Measurements from ENCODE around the gene IQGAP1. TPM values are rescaled to one million over a fixed set of nuclear protein-coding genes. Genes with fewer than 3 reads are reported as not detected.
"Not testable (repeated sequence)": the region's sequence is repeated elsewhere in the genome, so short reads cannot be mapped to it uniquely, and the experiment has no call there.

Gene IQGAP1
- 10 to 100 TPM; 62.3 to 99.6 (median 83.6) TPM for polyA plus RNA-seq (ENCODE audit: insufficient read length in 10 of 10)
- long read RNA-seq, donor 1, partial matches to known transcripts, result 5 of 7 reads
- long read RNA-seq, donor 1, other reads (novel, unspliced or antisense), result 0 of 7 reads
- long read RNA-seq, donor 2, full-length matches to known transcripts, result 3 of 14 reads
- long read RNA-seq, donor 2, partial matches to known transcripts, result 11 of 14 reads
- long read RNA-seq, donor 2, other reads (novel, unspliced or antisense), result 0 of 14 reads
- long read RNA-seq, donor 3, result 0 reads
- long read RNA-seq, donor 4, partial matches to known transcripts, result 5 of 9 reads
- long read RNA-seq, donor 4, other reads (novel, unspliced or antisense), result 0 of 9 reads
- long read RNA-seq, donor 5, partial matches to known transcripts, result 12 of 16 reads
- long read RNA-seq, donor 5, other reads (novel, unspliced or antisense), result 0 of 16 reads
- long read RNA-seq, donor 6, full-length matches to known transcripts, result 3 of 23 reads
- long read RNA-seq, donor 6, partial matches to known transcripts, result 20 of 23 reads
- long read RNA-seq, donor 6, other reads (novel, unspliced or antisense), result 0 of 23 reads
- long read RNA-seq, donor 7, partial matches to known transcripts, result 9 of 11 reads
- long read RNA-seq, donor 7, other reads (novel, unspliced or antisense), result 0 of 11 reads
- long read RNA-seq, donor 8, partial matches to known transcripts, result 32 of 33 reads
- long read RNA-seq, donor 8, other reads (novel, unspliced or antisense), result 0 of 33 reads
- long read RNA-seq, donor 9, full-length matches to known transcripts, result 1 of 1 reads
- long read RNA-seq, donor 9, partial matches to known transcripts, result 0 of 1 reads
- long read RNA-seq, donor 9, other reads (novel, unspliced or antisense), result 0 of 1 reads

GRCh38 chr15:90387534-90388461 lies at the start of gene IQGAP1:
TSS of gene IQGAP1 (plus strand) at chr15:90388242. CDS start at chr15:90388342, 100 bp downstream.
- DNase-seq, result peak; percentile 94 to 97 (median 95)

GRCh38 chr15:90338532-90338931 lies 49.5 kb upstream of the IQGAP1 start:
- DNase-seq, result no peak

GRCh38 chr15:90340345-90340744 lies 47.7 kb upstream of the IQGAP1 start:
- DNase-seq, result no peak

- peak in 1 of 3 donors; percentile 21 for DNase-seq
Measured at GRCh38 chr15:90343302-90343790, 44.7 kb upstream of the IQGAP1 start.

- no peak for DNase-seq
Measured at GRCh38 chr15:90344662-90345061, 43.4 kb upstream of the IQGAP1 start.

- no peak for DNase-seq
Measured at GRCh38 chr15:90345857-90346256, 42.2 kb upstream of the IQGAP1 start.

- not testable (repeated sequence) for DNase-seq
Measured at GRCh38 chr15:90347431-90348065, 40.5 kb upstream of the IQGAP1 start.

- DNase-seq, result no peak
Measured at GRCh38 chr15:90348456-90348855, 39.6 kb upstream of the IQGAP1 start.

- DNase-seq, result no peak
Measured at GRCh38 chr15:90349072-90349471, 39.0 kb upstream of the IQGAP1 start.

- no peak for DNase-seq
Measured at GRCh38 chr15:90349821-90350220, 38.2 kb upstream of the IQGAP1 start.

- peak in 1 of 3 donors; percentile 21 for DNase-seq
Measured at GRCh38 chr15:90351479-90352106, 36.4 kb upstream of the IQGAP1 start.

- peak; percentile 96 to 97 (median 97) for DNase-seq
Measured at GRCh38 chr15:90352107-90352893, 35.7 kb upstream of the IQGAP1 start, which contains the start of gene ZNF774. TSS of gene ZNF774 (plus strand) at chr15:90352284. CDS start at chr15:90354661, 2,377 bp downstream.

- no peak for DNase-seq
Measured at GRCh38 chr15:90354986-90355385, 33.1 kb upstream of the IQGAP1 start.

- no peak for DNase-seq
Measured at GRCh38 chr15:90358124-90359033, 29.7 kb upstream of the IQGAP1 start.

- DNase-seq, result no peak
Measured at GRCh38 chr15:90360746-90361145, 27.3 kb upstream of the IQGAP1 start.

GRCh38 chr15:90362936-90363212 lies 25.2 kb upstream of the IQGAP1 start:
- peak in 1 of 3 donors; percentile 67 for DNase-seq

GRCh38 chr15:90364251-90364650 lies 23.8 kb upstream of the IQGAP1 start:
- DNase-seq, result no peak

- no peak for DNase-seq
Measured at GRCh38 chr15:90365414-90366055, 22.5 kb upstream of the IQGAP1 start.

Data from muscle of back (tissue), 13 donors.